H1 (cell line): ENCODE measurements around the gene F8. TPM values are rescaled to one million over a fixed set of nuclear protein-coding genes. Genes with fewer than 3 reads are reported as not detected.
"Not testable (repeated sequence)": the region's sequence is repeated elsewhere in the genome, so short reads cannot be mapped to it uniquely, and the experiment has no call there.

Experiments
- CTCF ChIA-PET: fragments of 300-600 bp; sonication (Branson Sonifier 250); formaldehyde crosslinking; loops from one replicate; lab custom pipeline; 2021; ENCODE audit not compliant: partially characterized antibody; lab: Charles Lee
- POLR2A ChIA-PET: fragments of 300-600 bp; sonication (Branson Sonifier 250); formaldehyde crosslinking; loops from one replicate; lab custom pipeline; 2021; ENCODE audit warnings: inconsistent platforms; ENCODE audit not compliant: partially characterized antibody; lab: Charles Lee
- DNase-seq, 2 experiments: peaks; one replicate each; pipeline versions ENCODE4 v3.0.0 to v3.0.0-alpha.2; 2010 to 2022; ENCODE audit warnings: low spot score in 2 of 2, low read depth in 1 of 2, mixed read lengths in 1 of 2
- FAIRE-seq: peaks from 2 replicates; lab custom pipeline; 2011; peaks lifted over from hg19 to GRCh38; lab: Jason Lieb, UNC
- H2AFZ ChIP-seq: 2 replicates; pipeline ENCODE4 v1.8.1; 2012; ENCODE audit warnings: low read length, inconsistent platforms
- H2AK5ac ChIP-seq: 2 replicates; pipeline ENCODE4 v1.6.1; 2013; ENCODE audit warnings: low read depth, low read length
- H2BK120ac ChIP-seq: replicated peaks from 2 replicates; pipeline ENCODE3; 2013; ENCODE audit warnings: low read depth, low read length, inconsistent platforms
- H2BK12ac ChIP-seq: 2 replicates; pipeline ENCODE4 v1.6.1; 2013; ENCODE audit warnings: low read depth, low read length
- H2BK15ac ChIP-seq: 2 replicates; pipeline ENCODE4 v1.6.1; 2013; ENCODE audit warnings: low read length
- H2BK20ac ChIP-seq: 2 replicates; pipeline ENCODE4 v1.6.1; 2013; ENCODE audit warnings: low read length
- H2BK5ac ChIP-seq: 2 replicates; pipeline ENCODE4 v1.6.1; 2013; ENCODE audit warnings: low read depth, low read length
- H3K14ac ChIP-seq: 2 replicates; pipeline ENCODE4 v1.6.1; 2013; ENCODE audit warnings: inconsistent platforms; ENCODE audit not compliant: insufficient read length
- H3K18ac ChIP-seq: 2 replicates; pipeline ENCODE4 v1.6.1; 2013; ENCODE audit warnings: low read length; ENCODE audit errors: extremely low read depth
- H3K23ac ChIP-seq: 2 replicates; pipeline ENCODE4 v1.6.1; 2013; ENCODE audit warnings: inconsistent platforms; ENCODE audit not compliant: insufficient read length
- H3K23me2 ChIP-seq: 2 replicates; pipeline ENCODE4 v1.6.1; 2013; ENCODE audit warnings: low read depth, low read length
- H3K27ac ChIP-seq: 2 replicates; pipeline ENCODE4 v1.6.1; 2011; ENCODE audit warnings: low read depth, low read length, inconsistent platforms
- H3K27me3 ChIP-seq, 4 experiments: replicated peaks in 1 of 4; 1 replicate in 1 of 4; 2 replicates in 3 of 4; pipeline versions ENCODE4 v1.6.1 to v1.8.1; 2011 to 2013; ENCODE audit warnings: low read length in 3 of 4, mild to moderate bottlenecking in 3 of 4, inconsistent platforms in 2 of 4, mixed read lengths in 2 of 4, moderate library complexity in 1 of 4; ENCODE audit not compliant: control insufficient read depth in 3 of 4, insufficient read depth in 3 of 4; ENCODE audit errors: extremely low read depth in 1 of 4
- H3K36me3 ChIP-seq, 4 experiments: 2 replicates each; pipeline versions ENCODE4 v1.6.1 to v1.8.1; 2011 to 2013; ENCODE audit warnings: mild to moderate bottlenecking in 4 of 4, low read length in 3 of 4, moderate library complexity in 2 of 4, control low read depth in 1 of 4, inconsistent platforms in 1 of 4; ENCODE audit not compliant: insufficient read depth in 4 of 4, control insufficient read depth in 2 of 4
- H3K4ac ChIP-seq: replicated peaks from 2 replicates; pipeline ENCODE3; 2013; ENCODE audit warnings: low read length, low read depth, mixed read lengths, inconsistent platforms; ENCODE audit not compliant: insufficient read length
- H3K4me1 ChIP-seq, 4 experiments: replicated peaks in 1 of 4; 1 replicate in 1 of 4; 2 replicates in 3 of 4; pipeline versions ENCODE4 v1.6.1 to v1.8.1; 2011 to 2013; ENCODE audit warnings: low read length in 3 of 4, inconsistent platforms in 2 of 4, mixed read lengths in 1 of 4; ENCODE audit not compliant: insufficient read depth in 4 of 4, control insufficient read depth in 3 of 4
- H3K4me2 ChIP-seq, 2 experiments: 2 replicates each; pipeline versions ENCODE4 v1.6.1 to v1.8.1; 2011 to 2013; ENCODE audit warnings: low read depth in 2 of 2, low read length in 2 of 2, control low read depth in 1 of 2, inconsistent platforms in 1 of 2, mild to moderate bottlenecking in 1 of 2; ENCODE audit not compliant: insufficient read depth in 1 of 2
- H3K4me3 ChIP-seq, 4 experiments: fragments of 200-600, 300-600 bp in 1 of 4; sonication (generic), shearing (Covaris generic), sonication (Bioruptor Twin) in 1 of 4; 2 replicates each; pipeline versions ENCODE4 v1.5.1 to v1.8.1; 2011 to 2016; ENCODE audit warnings: low read length in 4 of 4, low read depth in 3 of 4, control low read depth in 2 of 4, inconsistent platforms in 2 of 4, mild to moderate bottlenecking in 2 of 4, mixed read lengths in 1 of 4, moderate library complexity in 1 of 4; ENCODE audit not compliant: insufficient read depth in 2 of 4; ENCODE audit errors: extremely low read depth in 1 of 4
- H3K56ac ChIP-seq: replicated peaks from 2 replicates; pipeline ENCODE3; 2013; ENCODE audit warnings: low read depth, mild to moderate bottlenecking, mixed read lengths, low read length, inconsistent platforms; ENCODE audit not compliant: insufficient read length
- H3K79me1 ChIP-seq: 2 replicates; pipeline ENCODE4 v1.6.1; 2013; ENCODE audit warnings: low read depth, low read length, control low read depth
- H3K79me2 ChIP-seq, 2 experiments: 2 replicates each; pipeline versions ENCODE4 v1.6.1 to v1.8.1; 2012 to 2013; ENCODE audit warnings: low read length in 2 of 2, mild to moderate bottlenecking in 2 of 2, inconsistent platforms in 1 of 2; ENCODE audit not compliant: insufficient read depth in 2 of 2, control insufficient read depth in 1 of 2
- H3K9ac ChIP-seq, 4 experiments: replicated peaks in 1 of 4; 1 replicate in 1 of 4; 2 replicates in 3 of 4; pipeline versions ENCODE4 v1.6.1 to v1.8.1; 2011 to 2013; ENCODE audit warnings: low read depth in 3 of 4, low read length in 3 of 4, control low read depth in 2 of 4, mild to moderate bottlenecking in 2 of 4, moderate library complexity in 2 of 4, inconsistent platforms in 1 of 4; ENCODE audit errors: extremely low read depth in 1 of 4
- H3K9me3 ChIP-seq, 2 experiments: 2 replicates each; pipeline versions ENCODE4 v1.6.1 to v1.8.1; 2012 to 2013; ENCODE audit warnings: mild to moderate bottlenecking in 2 of 2, moderate library complexity in 2 of 2, control low read depth in 1 of 2, inconsistent platforms in 1 of 2, low read depth in 1 of 2, low read length in 1 of 2, mixed read lengths in 1 of 2; ENCODE audit not compliant: insufficient read depth in 2 of 2
- H4K20me1 ChIP-seq, 2 experiments: replicated peaks in 1 of 2; 2 replicates each; pipeline versions ENCODE3 to v1.8.1; 2011 to 2013; ENCODE audit warnings: inconsistent platforms in 2 of 2, low read length in 2 of 2, mild to moderate bottlenecking in 1 of 2; ENCODE audit not compliant: insufficient read depth in 2 of 2, control insufficient read depth in 1 of 2
- H4K5ac ChIP-seq: 2 replicates; pipeline ENCODE4 v1.6.1; 2013; ENCODE audit warnings: low read length, low read depth, mixed read lengths, inconsistent platforms; ENCODE audit not compliant: insufficient read length
- H4K8ac ChIP-seq: 2 replicates; pipeline ENCODE4 v1.8.0; 2013; ENCODE audit warnings: mild to moderate bottlenecking, moderate library complexity, low read length, inconsistent platforms; ENCODE audit not compliant: insufficient read depth; ENCODE audit errors: extremely low read depth
- H4K91ac ChIP-seq: replicated peaks from 2 replicates; pipeline ENCODE3; 2013; ENCODE audit warnings: low read length, mixed read lengths, inconsistent platforms; ENCODE audit not compliant: insufficient read length
- WGBS, 2 experiments: shearing (Covaris generic) in 1 of 2; methylation state at CpG; one replicate each; pipeline versions ENCODE4 v1.1.6 to v1.1.7; 2013 to 2015; ENCODE audit warnings: low lambda C conversion rate in 2 of 2, mixed read lengths in 2 of 2, inconsistent platforms in 1 of 2, low coverage in 1 of 2, missing lambda C conversion rate in 1 of 2; ENCODE audit not compliant: insufficient replicate concordance in 2 of 2, insufficient coverage in 1 of 2, insufficient read length in 1 of 2; ENCODE audit errors: extremely low coverage in 1 of 2, missing lambda C conversion rate in 1 of 2; 5-methylcytosine and 5-hydroxymethylcytosine counted together
- polyA plus RNA-seq, 7 experiments: library from polyadenylated mRNA; depleted of rRNA in 3 of 7; stranded (reverse) in 5 of 7; unstranded in 2 of 7; fragments of >200 nt in 5 of 7; fragments of 200-250 nt in 2 of 7; gene quantifications; 1 replicate in 5 of 7; 2 replicates in 1 of 7; 4 replicates in 1 of 7; pipeline versions ENCODE4 v1.2.1 to v1.2.3, GENCODE V29; 2011 to 2013; ENCODE audit warnings: missing spikeins in 2 of 7, mixed read lengths in 2 of 7
- total RNA-seq: library from RNA; stranded (reverse); fragmentation: NEBNext Ultra II Directional; extraction: Animal tissue kit (Norgen Biotek cat#: 25700); gene quantifications from 2 replicates; pipeline ENCODE4 v1.2.1, GENCODE V29; 2021

The F8 gene
- total and polyA plus RNA-seq, 2 of the 8 experiments (the other 6 are each of a cell fraction or from before 2014, with no cell fraction given): 1.1 to 2.6 TPM

- H3K23ac ChIP-seq, H3K27ac ChIP-seq, H2AFZ ChIP-seq, H3K23me2 ChIP-seq, H3K9ac ChIP-seq, H3K4me3 ChIP-seq, H3K4me1 ChIP-seq, H3K36me3 ChIP-seq, H3K14ac ChIP-seq, CTCF ChIA-PET, H3K9me3 ChIP-seq, H3K79me1 ChIP-seq, H3K79me2 ChIP-seq, H2BK12ac ChIP-seq, H4K8ac ChIP-seq, H3K4me2 ChIP-seq, H3K56ac ChIP-seq, H2BK5ac ChIP-seq, H4K20me1 ChIP-seq, H4K5ac ChIP-seq, H3K18ac ChIP-seq, H3K27me3 ChIP-seq, H3K4ac ChIP-seq, H2BK120ac ChIP-seq, H2BK20ac ChIP-seq, DNase-seq, POLR2A ChIA-PET, H4K91ac ChIP-seq, H2AK5ac ChIP-seq, H2BK15ac ChIP-seq, FAIRE-seq: not testable (repeated sequence)
- no CpG with 5 or more reads among the region's 8 CpGs for WGBS, 2 experiments
Observed at GRCh38 chrX:154884069-154884468, 138.5 kb downstream of the F8 start.
